Heart right ventricle (tissue), 16 donors: ENCODE measurements around the gene DBN1. TPM values are rescaled to one million over a fixed set of nuclear protein-coding genes. Genes with fewer than 3 reads are reported as not detected.

Source experiments
- ATAC-seq, 8 donors: fragments of 200-7000 bp; cut with Tn5 transposase; one replicate each; pipeline ENCODE4 v1.9.1; 2020; ENCODE audit warnings: mild to moderate bottlenecking in 8 of 8, moderate library complexity in 8 of 8, moderate number of reproducible peaks in 1 of 8
- DNase-seq, 2 donors: peaks; one replicate each; pipeline ENCODE4 v3.0.0-alpha.2; 2020
- H3K27ac ChIP-seq, 10 donors: fragments of 200-600 bp; sonication (generic) in 2 of 10; one replicate each; pipeline versions ENCODE4 v1.5.0 to v1.8.0; 2020 to 2022; ENCODE audit warnings: mild to moderate bottlenecking in 3 of 10
- H3K27me3 ChIP-seq, 7 donors: fragments of 200-600 bp; one replicate each; pipeline ENCODE4 v1.8.0; 2021 to 2022; ENCODE audit warnings: mild to moderate bottlenecking in 2 of 7
- H3K36me3 ChIP-seq, 9 donors: fragments of 200-600 bp; sonication (generic) in 1 of 9; one replicate each; pipeline versions ENCODE4 v1.5.0 to v1.8.0; 2020 to 2022; ENCODE audit warnings: mild to moderate bottlenecking in 2 of 9
- H3K4me1 ChIP-seq, 9 donors: fragments of 200-600 bp; sonication (generic) in 1 of 9; one replicate each; pipeline versions ENCODE4 v1.5.0 to v1.8.0; 2020 to 2022; ENCODE audit warnings: mild to moderate bottlenecking in 4 of 9
- H3K4me3 ChIP-seq, 10 donors: fragments of 200-600 bp; sonication (generic) in 2 of 10; one replicate each; pipeline versions ENCODE4 v1.5.0 to v1.8.0; 2020 to 2022; ENCODE audit warnings: mild to moderate bottlenecking in 7 of 10, moderate library complexity in 2 of 10
- H3K9me3 ChIP-seq, 11 donors: fragments of 200-600 bp in 10 of 11; sonication (generic) in 2 of 11; one replicate each; pipeline versions ENCODE4 v1.5.0 to v1.8.0; 2013 to 2022; ENCODE audit warnings: mild to moderate bottlenecking in 2 of 11, control low read depth in 1 of 11, moderate library complexity in 1 of 11
- CTCF ChIP-seq, 9 donors: fragments of 200-600 bp; sonication (generic) in 2 of 9; IDR thresholded peaks; one replicate each; pipeline versions ENCODE4 v1.5.0 to v1.8.0; 2021 to 2022; ENCODE audit warnings: antibody characterized with exemption in 9 of 9, mild to moderate bottlenecking in 5 of 9, moderate library complexity in 1 of 9
- WGBS, 2 donors: extraction: QIAGEN DNeasy Blood & Tissue Kit; methylation state at CpG; one replicate each; pipeline ENCODE4 v1.1.7; 2013; ENCODE audit warnings: inconsistent platforms in 1 of 2; 5-methylcytosine and 5-hydroxymethylcytosine counted together
- intact Hi-C, 10 donors: fragments of 100-400 bp; cut with DNase I; formaldehyde crosslinking; loops; one replicate each; pipeline versions ENCODE4 v1.11.1 to v1.14.2; 2022
- polyA plus RNA-seq, 2 donors: library from polyadenylated mRNA; stranded (reverse); fragments of 200-250 nt; gene quantifications; one replicate each; pipeline ENCODE4 v1.2.3, GENCODE V29; 2013
- total RNA-seq, 10 donors: library from RNA; stranded (reverse); fragmentation: NEBNext Ultra II Directional in 3 of 10; extraction: Animal tissue kit (Norgen Biotek cat#: 25700) in 3 of 10; gene quantifications; one replicate each; pipeline versions ENCODE4 v1.2.1 to v1.2.4, GENCODE V29; 2021 to 2023
- donor health status: Arrhythmogenic right ventricular cardiomyopathy.
- donor health status: ischemic (EF 13 %, LVEDD 7.1; RV severe dilation, severe dysfunction).
- donor health status: healthy with polysubstance abuse.
- donor health status: DM: no; HTN: yes; CAD: no.
- donor health status: DM: no; HTN: no; CAD: no.
- donor health status: ischemic (EF 25% LVEDD 6.9; RV normal size, moderate dysfunction).
- donor health status: ischemic (EF 25% LVEDD 5.7; RV mildly dilated, moderate dysfunction).
- donor health status: healthy.
- donor health status: DM: yes; HTN: yes; CAD: no.
- donor health status: Ischemic cardiomyopathy.
- donor health status: ischemic (EF 35%, LVEDD 5.7; RV mildly dilated, moderate dysfunction).
- donor health status: nonischemic (EF 11% LVEDD 7.7; RV severe dilation, severe dysfunction).
- donor health status: DM: yes; HTN: yes; CAD: no.
- donor health status: PGD.
- donor health status: ischemic (EF 29% LVEDD 5.4; RV normal size, mild dysfunction).
- donor health status: nonischemic (EF 23%, LVEDD 6.1; RV moderate dilation, normal function).

The DBN1 gene
- total and polyA plus RNA-seq, 12 donors: 13.1 to 52.9 (median 19.4) TPM

DNA sequence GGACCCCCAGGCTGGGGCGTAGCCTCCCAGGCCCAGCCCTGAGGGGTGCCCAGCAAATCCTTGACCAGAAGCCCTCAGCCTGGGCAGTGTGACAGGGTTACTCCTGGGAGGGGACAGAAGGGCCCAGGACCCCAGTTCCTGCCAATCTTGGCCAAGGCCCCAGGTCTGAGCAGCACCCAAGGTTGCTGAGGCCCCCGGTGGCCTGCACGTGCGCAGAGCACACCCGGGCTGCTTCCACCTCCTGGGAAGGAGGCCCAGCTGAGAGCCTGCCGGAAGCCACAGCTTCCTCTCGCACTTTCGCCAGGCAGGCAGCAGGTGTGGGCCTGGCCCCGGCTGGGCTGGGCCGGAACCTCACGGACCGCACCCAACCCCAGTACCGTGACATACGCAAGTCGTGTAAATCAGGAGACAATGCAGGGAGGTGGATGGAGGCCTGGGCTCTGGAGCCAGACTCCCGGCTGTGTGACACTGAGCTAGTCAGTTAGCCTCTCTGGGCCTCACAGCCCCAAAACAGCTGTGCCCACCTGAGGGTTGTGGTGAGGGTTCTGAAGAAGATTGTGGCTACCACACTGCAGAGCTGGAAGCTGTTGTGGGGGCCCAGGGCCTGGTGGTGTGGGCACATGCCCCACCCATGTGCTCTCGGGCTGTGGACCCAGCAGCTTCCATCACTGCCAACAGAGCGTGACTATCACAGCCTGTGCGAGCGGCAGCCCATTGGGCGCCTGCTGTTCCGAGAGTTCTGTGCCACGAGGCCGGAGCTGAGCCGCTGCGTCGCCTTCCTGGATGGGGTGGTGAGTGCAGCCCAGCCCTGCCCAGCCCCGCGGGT is 41.9 kb downstream of the DBN1 start:
- peaks cover 12 to 69% (median 38%) of the 10 kb centered on the region in 9 donors for H3K4me1 ChIP-seq
- ATAC-seq (peak in 6 of 8 donors; percentile 6 to 34 (median 15)), DNase-seq (peak in 1 of 2 donors; percentile 44)
- H3K27me3 ChIP-seq: no peaks in the 10 kb centered on the region
- peaks cover 0 to 69% (median 31%) of the 10 kb centered on the region in 9 donors for H3K36me3 ChIP-seq
- no peaks in the 10 kb centered on the region for H3K9me3 ChIP-seq
- peak overlapping the region in 1 of 10 donors; percentile 31 for H3K4me3 ChIP-seq
- 75 to 80% methylated on average over 29 of the region's 29 CpGs for WGBS, 2 donors
- intact Hi-C loops: loop anchor here in 1 of 10 donors (2.0 kb wide), 1 partner anchor 15 kb away; the partner anchor contains the start of gene PRR7
- no peak for TF ChIP-seq CTCF (IDR thresholded peaks at IDR 0.05)
- H3K27ac ChIP-seq: peak overlapping the region in 6 of 10 donors; percentile 12 to 96 (median 38)

- ATAC-seq (no peak), DNase-seq (no peak)
- TF ChIP-seq CTCF (IDR thresholded peaks at IDR 0.05): no peak
- peak overlapping the region in 3 of 10 donors; percentile 17 to 96 (median 36) for H3K27ac ChIP-seq
- no peaks in the 10 kb centered on the region for H3K9me3 ChIP-seq
- H3K4me1 ChIP-seq: peaks cover 12 to 69% (median 38%) of the 10 kb centered on the region in 9 donors
- peak overlapping the region in 1 of 10 donors; percentile 31 for H3K4me3 ChIP-seq
- WGBS, 2 donors: 86 to 93% methylated on average over 7 of the region's 7 CpGs
- intact Hi-C loops: no loop called here
- peaks cover 0 to 64% (median 27%) of the 10 kb centered on the region in 9 donors for H3K36me3 ChIP-seq
- H3K27me3 ChIP-seq: no peaks in the 10 kb centered on the region
These were observed 42.5 kb downstream of the DBN1 start for GRCh38 chr5:177430972-177431316.

DNA sequence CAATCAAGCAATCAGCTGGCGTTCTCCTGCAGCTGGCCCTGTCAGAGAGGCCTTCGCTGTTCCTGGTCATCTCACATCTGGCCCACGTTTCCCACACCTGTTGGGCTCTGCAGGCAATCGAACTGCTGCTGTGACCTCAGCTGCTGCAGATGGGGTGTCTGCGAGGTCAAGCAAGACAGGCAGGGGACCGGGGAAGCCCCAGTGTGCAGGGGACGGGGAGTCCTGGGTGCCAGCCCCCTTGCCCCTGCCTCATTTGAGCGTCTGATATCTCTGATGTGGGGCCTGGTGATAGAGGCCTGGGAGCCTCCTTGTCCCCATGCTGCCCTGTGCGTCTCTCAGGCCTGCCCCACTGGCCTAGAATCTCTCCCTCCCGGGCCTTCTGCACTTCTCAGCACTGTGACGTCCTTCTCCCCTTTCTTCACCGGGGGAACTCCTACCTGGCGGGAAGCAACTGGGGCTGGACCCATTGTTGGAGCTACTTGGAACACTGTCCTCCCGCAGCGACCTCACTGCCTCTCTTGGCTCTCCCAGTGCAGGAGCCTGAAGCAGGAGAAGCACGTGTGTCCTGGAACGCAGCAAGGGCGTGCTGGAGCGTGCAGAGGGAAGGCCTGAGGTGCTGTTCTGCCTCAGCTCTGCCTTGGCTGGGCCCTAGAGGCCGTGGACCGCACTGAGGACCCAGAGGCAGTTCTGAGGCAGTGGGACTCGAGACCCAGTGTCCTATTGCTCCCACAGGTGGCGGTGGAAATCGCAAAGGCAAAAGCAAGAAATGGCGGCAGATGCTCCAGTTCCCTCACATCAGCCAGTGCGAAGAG is 43.1 kb downstream of the DBN1 start:
- H3K36me3 ChIP-seq: peaks cover 0 to 58% (median 22%) of the 10 kb centered on the region in 9 donors
- TF ChIP-seq CTCF (IDR thresholded peaks at IDR 0.05): no peak
- H3K9me3 ChIP-seq: no peaks in the 10 kb centered on the region
- 90 to 92% methylated on average over 26 of the region's 26 CpGs for WGBS, 2 donors
- intact Hi-C loops: no loop called here
- DNase-seq: no peak
- no peaks in the 10 kb centered on the region for H3K27me3 ChIP-seq
- peaks cover 15 to 75% (median 43%) of the 10 kb centered on the region in 9 donors for H3K4me1 ChIP-seq
- peak overlapping the region in 1 of 10 donors; percentile 12 for H3K4me3 ChIP-seq
- peak overlapping the region in 2 of 10 donors; percentile 36 to 96 for H3K27ac ChIP-seq
- no peak for ATAC-seq
